Retinal pigment epithelial cell (primary cell): Measurements from ENCODE around the gene KCNQ2.

Source experiments
- DNase-seq: peaks from one replicate; pipeline ENCODE4 v3.0.0-alpha.2; 2010; ENCODE audit warnings: low read depth
- H3K4me3 ChIP-seq: 2 replicates; pipeline ENCODE4 v1.5.1; 2011; ENCODE audit warnings: mild to moderate bottlenecking, low read length, control low read depth, moderate library complexity
- CTCF ChIP-seq: conservative IDR thresholded peaks from 2 replicates; pipeline ENCODE4 v1.5.1; 2011; ENCODE audit warnings: low read depth, low read length, control low read depth, inconsistent platforms

KCNQ2 gene

DNA sequence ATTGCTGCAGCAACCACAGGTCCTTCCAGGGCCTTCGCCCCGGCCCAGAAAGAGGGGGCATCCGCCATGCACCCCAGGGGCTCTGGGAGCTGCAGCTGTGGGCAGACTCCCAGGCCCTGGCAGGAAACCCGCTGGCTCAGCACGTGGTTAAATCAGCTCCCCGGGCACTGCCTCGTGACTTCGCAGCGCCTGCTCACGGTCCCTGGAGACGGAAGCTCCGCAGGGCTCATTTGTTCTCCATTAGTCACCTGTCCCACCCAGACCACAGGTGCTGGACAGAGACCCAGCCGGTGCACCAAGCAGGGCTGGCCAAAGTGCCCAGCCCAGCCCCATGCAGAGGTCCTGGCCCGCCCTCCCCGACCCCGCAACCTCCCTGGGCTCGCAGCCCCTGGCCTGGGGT is 14.7 kb downstream of the KCNQ2 start:
- H3K4me3 ChIP-seq, result no peak overlapping the region
- TF ChIP-seq CTCF, result no peak
- DNase-seq, result peak; percentile 11

DNA sequence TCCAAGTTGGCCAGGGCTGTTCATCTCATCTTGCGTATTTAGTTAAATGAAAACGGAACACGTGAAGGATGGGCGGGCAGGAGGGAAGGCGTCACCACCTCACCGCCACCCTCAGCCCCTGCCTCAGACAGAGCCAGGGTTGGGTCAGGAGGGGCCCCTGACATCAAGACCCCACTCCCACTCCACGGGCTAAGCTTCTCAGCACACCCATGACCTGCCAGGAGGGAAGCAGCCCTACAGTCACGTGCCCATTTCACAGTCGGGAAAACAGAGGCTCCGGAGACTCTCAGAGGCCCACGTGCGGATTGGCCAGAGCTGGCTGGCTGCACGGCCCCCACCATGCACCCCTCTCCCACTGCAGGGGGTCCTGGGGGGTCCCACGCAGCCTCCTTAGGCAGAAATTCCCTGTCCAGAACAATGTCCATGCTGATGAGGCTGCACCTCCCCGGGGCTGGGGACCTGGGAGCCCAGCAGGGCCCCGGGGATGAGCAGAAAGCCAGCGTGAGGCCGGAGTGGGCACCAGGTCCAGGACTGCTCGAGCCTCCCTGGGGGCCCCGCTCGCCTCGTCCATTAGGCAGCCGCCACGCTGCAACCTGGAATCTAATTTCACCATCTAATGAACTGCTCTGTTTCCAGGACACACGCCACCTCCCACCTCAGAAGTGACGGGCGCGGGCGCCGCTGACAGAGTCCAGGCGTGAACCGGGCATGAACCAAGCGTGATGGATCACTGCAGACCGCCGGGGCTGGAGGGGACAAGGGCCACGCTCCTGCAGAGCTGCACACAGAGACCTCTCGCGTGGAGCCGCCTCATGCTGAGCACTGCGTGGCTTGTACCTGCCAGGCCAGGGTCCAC is 15.8 kb downstream of the KCNQ2 start:
- DNase-seq, result no peak
- H3K4me3 ChIP-seq, result no peak overlapping the region
- TF ChIP-seq CTCF, result no peak

GRCh38 chr20:63455568-63455859 is 16.9 kb downstream of the KCNQ2 start:
- no peak overlapping the region for H3K4me3 ChIP-seq
- no peak for TF ChIP-seq CTCF
- no peak for DNase-seq

GRCh38 chr20:63454731-63455567 is 17.5 kb downstream of the KCNQ2 start:
- DNase-seq, result no peak
- H3K4me3 ChIP-seq, result no peak overlapping the region
- no peak for TF ChIP-seq CTCF

DNA sequence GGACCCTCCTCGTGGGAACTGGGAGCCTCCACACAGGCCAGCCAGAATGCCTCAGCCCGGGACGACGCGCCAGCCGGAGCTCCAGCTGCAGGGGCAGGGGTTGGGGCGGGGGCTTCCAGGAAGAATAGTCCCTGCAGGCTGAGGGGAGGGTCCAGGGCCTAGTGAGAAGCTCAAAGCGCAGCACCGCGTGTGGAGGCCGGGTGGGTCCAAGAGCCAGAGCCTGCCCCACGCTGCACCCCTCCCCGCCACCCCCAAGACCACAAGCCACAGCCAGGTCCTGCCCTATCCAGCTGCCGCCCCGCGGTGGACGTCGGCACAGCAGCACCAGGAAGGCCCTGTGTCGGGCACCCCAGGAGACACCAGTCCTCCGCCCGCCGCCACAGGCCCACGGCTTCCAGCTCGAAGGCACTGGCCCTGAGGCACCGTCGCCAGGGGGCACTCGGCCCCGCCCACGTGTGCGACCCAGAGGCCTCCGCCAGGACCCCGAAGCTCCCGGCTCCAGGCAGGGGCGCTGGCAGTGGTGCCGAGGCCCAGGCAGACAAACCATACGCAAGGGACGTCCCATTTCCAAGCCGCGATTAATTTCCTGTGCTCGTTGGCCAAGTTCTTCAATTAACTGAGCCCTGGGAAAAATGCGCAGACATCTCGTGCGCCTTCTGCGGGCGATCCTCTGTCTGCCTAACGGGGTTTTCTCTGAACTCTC is 19.5 kb downstream of the KCNQ2 start:
- no peak for DNase-seq
- TF ChIP-seq CTCF, result no peak
- no peak overlapping the region for H3K4me3 ChIP-seq

DNA sequence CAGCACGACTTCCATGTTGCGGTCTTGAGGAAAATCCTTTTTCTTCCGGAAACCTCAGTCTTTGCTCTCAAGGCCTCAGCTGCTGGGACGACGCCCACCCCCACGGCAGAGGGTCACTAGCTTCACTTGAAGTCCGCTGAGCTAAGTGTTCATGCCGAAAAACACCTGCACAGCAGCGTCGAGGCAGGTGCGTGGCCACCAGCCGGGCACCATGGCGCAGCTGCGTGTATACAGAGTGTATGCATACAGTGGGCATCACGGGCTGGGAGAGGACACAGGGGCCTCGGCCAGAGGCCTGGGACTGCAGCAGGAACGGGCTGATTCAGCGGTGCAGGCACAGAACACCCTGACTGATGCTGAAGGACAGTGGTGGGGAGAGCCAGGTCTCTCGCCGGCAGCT is 20.1 kb downstream of the KCNQ2 start:
- no peak overlapping the region for H3K4me3 ChIP-seq
- TF ChIP-seq CTCF, result no peak
- no peak for DNase-seq
